ENCODE measurements around the gene TSEN54.

The TSEN54 gene

GRCh38 chr17:75547091-75547490 is 30.8 kb downstream of the TSEN54 start:
- TF ChIP-seq CTCF (IDR thresholded peaks at IDR 0.05; ENCODE audit: insufficient read depth, low read length) (no peak), SPI1 (IDR thresholded peaks at IDR 0.05; ENCODE audit: borderline replicate concordance, low read depth) (no peak), REST (IDR thresholded peaks at IDR 0.05; ENCODE audit: insufficient replicate concordance, low read depth) (no peak), GABPA (IDR thresholded peaks at IDR 0.05; ENCODE audit: low read depth) (no peak), POLR2AphosphoS5 (IDR thresholded peaks at IDR 0.05; ENCODE audit: low read depth) (no peak)
- Histone ChIP-seq H3K4me3 (replicated peaks; ENCODE audit: insufficient read depth, low read length) (no peak overlapping the region), H3K27me3 (ENCODE audit: insufficient read depth, poor library complexity, severe bottlenecking) (no peaks in the 10 kb centered on the region), H3K27ac (replicated peaks) (no peak overlapping the region)
- no peak for DNase-seq (ENCODE audit: low read depth in 1 of 2, low spot score in 1 of 2)

GRCh38 chr17:75548813-75549212 is 32.5 kb downstream of the TSEN54 start:
- no peak overlapping the region for H3K27ac ChIP-seq (replicated peaks)
- TF ChIP-seq POLR2AphosphoS5 (IDR thresholded peaks at IDR 0.05; ENCODE audit: low read depth) (no peak), REST (IDR thresholded peaks at IDR 0.05; ENCODE audit: insufficient replicate concordance, low read depth) (no peak), GABPA (IDR thresholded peaks at IDR 0.05; ENCODE audit: low read depth) (no peak), SPI1 (IDR thresholded peaks at IDR 0.05; ENCODE audit: borderline replicate concordance, low read depth) (no peak), CTCF (IDR thresholded peaks at IDR 0.05; ENCODE audit: insufficient read depth, low read length) (no peak)
- no peak for DNase-seq (ENCODE audit: low read depth in 1 of 2, low spot score in 1 of 2)
- no peaks in the 10 kb centered on the region for H3K27me3 ChIP-seq (ENCODE audit: insufficient read depth, poor library complexity, severe bottlenecking)
- no peak overlapping the region for H3K4me3 ChIP-seq (replicated peaks; ENCODE audit: insufficient read depth, low read length)

- Histone ChIP-seq H3K27ac (replicated peaks) (no peak overlapping the region), H3K4me3 (replicated peaks; ENCODE audit: insufficient read depth, low read length) (no peak overlapping the region), H3K27me3 (ENCODE audit: insufficient read depth, poor library complexity, severe bottlenecking) (no peaks in the 10 kb centered on the region)
- TF ChIP-seq REST (IDR thresholded peaks at IDR 0.05; ENCODE audit: insufficient replicate concordance, low read depth) (no peak), GABPA (IDR thresholded peaks at IDR 0.05; ENCODE audit: low read depth) (no peak), CTCF (IDR thresholded peaks at IDR 0.05; ENCODE audit: insufficient read depth, low read length) (no peak), POLR2AphosphoS5 (IDR thresholded peaks at IDR 0.05; ENCODE audit: low read depth) (no peak), SPI1 (IDR thresholded peaks at IDR 0.05; ENCODE audit: borderline replicate concordance, low read depth) (no peak)
- DNase-seq (ENCODE audit: low read depth in 1 of 2, low spot score in 1 of 2) = no peak
Observed at GRCh38 chr17:75549246-75550138, 33.2 kb downstream of the TSEN54 start.
